GM19452 (cell line): ENCODE data around the gene ARID3B.
"Not testable (repeated sequence)": the region's sequence is repeated elsewhere in the genome, so short reads cannot be mapped to it uniquely, and the experiment has no call there.

Source experiments
- ATAC-seq: cut with Tn5 transposase; IDR thresholded peaks from one replicate; pipeline ENCODE4 v1.9.1; 2021; ENCODE audit not compliant: unreplicated experiment

The ARID3B gene

DNA sequence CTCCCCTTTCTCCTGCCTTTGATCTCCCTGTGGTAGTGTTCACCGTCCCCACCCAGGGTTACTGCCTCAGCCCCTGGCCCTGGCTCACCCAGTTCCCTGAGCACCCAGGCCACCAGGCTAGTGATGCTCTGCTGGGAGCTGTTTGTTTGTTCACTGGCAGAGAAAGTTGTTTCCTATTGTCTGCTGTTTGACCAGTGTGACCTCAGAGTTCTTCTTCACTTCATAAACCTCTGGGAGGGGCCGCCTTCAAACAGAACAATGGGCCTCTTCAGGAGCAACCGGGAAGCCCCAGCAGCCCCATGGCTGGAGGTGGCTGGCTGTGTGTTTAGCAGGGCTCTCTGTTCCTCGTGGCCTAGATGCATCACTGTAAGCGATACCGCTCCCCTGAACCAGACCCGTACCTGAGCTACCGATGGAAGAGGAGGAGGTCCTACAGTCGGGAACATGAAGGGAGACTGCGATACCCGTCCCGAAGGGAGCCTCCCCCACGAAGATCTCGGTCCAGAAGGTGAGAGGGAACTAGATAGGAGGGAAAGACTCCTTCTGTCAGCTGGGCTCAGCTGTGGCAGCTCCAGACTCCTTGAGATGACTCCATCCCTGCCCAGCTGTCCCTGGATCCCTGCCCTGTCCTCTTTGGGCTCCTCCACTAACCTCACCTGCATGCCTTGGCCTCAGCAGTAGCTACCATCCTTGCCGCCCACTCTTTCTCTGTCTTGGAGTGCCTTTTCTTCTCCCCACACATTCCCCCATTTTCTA is 78.0 kb downstream of the ARID3B start:
- ATAC-seq, result no peak

- no peak for ATAC-seq
Observed at GRCh38 chr15:74619916-74620635, 79.1 kb downstream of the ARID3B start.

GRCh38 chr15:74620636-74621545 is 79.9 kb downstream of the ARID3B start:
- no peak for ATAC-seq

- ATAC-seq, result no peak
Observed at GRCh38 chr15:74621546-74621920, 80.5 kb downstream of the ARID3B start.

GRCh38 chr15:74621936-74622335 is 80.9 kb downstream of the ARID3B start:
- ATAC-seq, result no peak

- ATAC-seq, result no peak
Observed at GRCh38 chr15:74622758-74623157, 81.7 kb downstream of the ARID3B start.

GRCh38 chr15:74624020-74624602 is 83.1 kb downstream of the ARID3B start:
- ATAC-seq, result no peak

DNA sequence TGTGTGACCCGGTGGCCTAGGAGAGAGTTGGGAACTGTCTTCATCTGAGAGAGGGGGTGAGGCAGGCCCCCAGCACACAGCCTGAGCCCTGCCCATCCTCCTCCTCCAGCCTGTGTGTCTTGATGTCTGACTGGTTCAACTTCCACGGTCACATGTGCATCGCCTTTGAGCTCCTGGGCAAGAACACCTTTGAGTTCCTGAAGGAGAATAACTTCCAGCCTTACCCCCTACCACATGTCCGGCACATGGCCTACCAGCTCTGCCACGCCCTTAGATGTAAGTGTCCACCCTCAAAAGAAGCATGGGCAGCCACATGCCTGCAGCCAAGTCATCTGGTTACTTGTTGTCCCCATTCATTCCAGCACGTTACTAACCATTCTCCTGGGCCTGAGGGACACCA is 84.7 kb downstream of the ARID3B start:
- no peak for ATAC-seq

GRCh38 chr15:74626336-74626735 is 85.3 kb downstream of the ARID3B start:
- ATAC-seq, result no peak

- ATAC-seq, result no peak
Observed at GRCh38 chr15:74626752-74627692, 86.0 kb downstream of the ARID3B start.

GRCh38 chr15:74627766-74628165 is 86.7 kb downstream of the ARID3B start:
- no peak for ATAC-seq

- ATAC-seq, result no peak
Observed at GRCh38 chr15:74628199-74628598, 87.2 kb downstream of the ARID3B start.

GRCh38 chr15:74628949-74629348 is 87.9 kb downstream of the ARID3B start:
- no peak for ATAC-seq

DNA sequence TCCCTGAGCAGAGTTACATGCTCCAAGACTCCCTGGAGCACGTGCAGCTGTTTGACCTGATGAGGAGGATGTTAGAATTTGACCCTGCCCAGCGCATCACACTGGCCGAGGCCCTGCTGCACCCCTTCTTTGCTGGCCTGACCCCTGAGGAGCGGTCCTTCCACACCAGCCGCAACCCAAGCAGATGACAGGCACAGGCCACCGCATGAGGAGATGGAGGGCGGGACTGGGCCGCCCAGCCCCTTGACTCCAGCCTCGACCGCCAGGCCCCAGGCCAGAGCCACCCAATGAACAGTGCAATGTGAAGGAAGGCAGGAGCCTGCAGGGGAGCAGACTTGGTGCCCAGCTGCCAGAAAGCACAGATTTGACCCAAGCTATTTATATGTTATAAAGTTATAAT is 88.7 kb downstream of the ARID3B start:
- not testable (repeated sequence) for ATAC-seq

GRCh38 chr15:74630284-74631086 is 89.5 kb downstream of the ARID3B start:
- ATAC-seq, result no peak

GRCh38 chr15:74631087-74631385 is 90.0 kb downstream of the ARID3B start:
- ATAC-seq, result no peak

DNA sequence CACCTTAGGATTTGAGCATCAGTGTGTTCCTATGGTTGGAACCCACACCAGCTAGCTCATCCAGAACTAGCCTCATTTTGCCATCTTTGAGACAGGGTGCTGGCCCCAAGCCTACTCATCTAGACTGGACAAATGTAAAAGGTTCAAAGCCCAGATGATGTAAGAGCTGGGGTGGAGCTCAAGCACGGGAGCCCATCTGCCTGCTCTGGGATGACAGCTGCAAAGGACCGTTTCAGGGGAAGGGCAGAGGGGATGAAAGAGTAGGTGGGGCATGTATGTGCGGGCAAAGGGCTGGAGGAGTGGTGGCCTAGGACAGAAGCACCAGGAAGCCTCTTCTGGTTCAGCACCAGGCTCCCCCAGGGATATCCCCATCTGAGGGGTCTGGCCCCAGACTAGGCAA is 90.4 kb downstream of the ARID3B start:
- no peak for ATAC-seq

GRCh38 chr15:74631935-74632560 is 91.0 kb downstream of the ARID3B start:
- no peak for ATAC-seq

DNA sequence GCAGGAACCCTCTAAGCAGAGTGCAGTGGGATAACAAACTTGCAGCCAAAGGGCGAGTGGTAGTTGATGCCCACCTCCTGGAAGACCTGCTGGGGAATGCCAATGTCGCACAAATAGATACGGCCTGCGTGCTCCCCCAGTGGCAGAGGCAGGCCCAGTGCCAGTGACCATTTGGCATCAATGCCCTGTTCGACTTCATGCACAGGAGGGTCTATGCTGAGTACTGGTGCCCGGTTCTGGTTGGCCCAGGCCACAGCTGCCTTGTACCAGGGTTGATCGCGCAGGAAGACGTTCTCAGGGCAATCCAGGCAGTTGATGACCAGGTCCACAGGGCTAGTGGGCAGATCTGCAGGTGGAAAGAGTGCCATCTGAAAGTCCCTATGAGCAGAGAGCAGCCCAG is 91.6 kb downstream of the ARID3B start:
- ATAC-seq, result no peak
